HepG2 (cell line): Measurements from ENCODE around the gene CHPF.

Experiments used
- ZNF782 ChIP-seq: sonication (generic); formaldehyde crosslinking; IDR thresholded peaks from 2 replicates; pipeline ENCODE4 v1.4.0; 2020; ENCODE audit warnings: missing genetic modification reagents, mild to moderate bottlenecking, borderline replicate concordance
- TF ChIP-seq, protein P1 (sequence below): IDR thresholded peaks from 2 replicates; pipeline ENCODE4 v1.6.1; 2016; ENCODE audit warnings: mild to moderate bottlenecking, missing biosample characterization, missing genetic modification reagents
- TF ChIP-seq, protein P2 (sequence below): sonication (generic); formaldehyde crosslinking; IDR thresholded peaks from 2 replicates; pipeline ENCODE4 v1.5.0; 2020; ENCODE audit warnings: missing genetic modification reagents

- TF ChIP-seq, protein P1, sequence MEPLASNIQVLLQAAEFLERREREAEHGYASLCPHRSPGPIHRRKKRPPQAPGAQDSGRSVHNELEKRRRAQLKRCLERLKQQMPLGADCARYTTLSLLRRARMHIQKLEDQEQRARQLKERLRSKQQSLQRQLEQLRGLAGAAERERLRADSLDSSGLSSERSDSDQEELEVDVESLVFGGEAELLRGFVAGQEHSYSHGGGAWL (CRISPR knock-in tag): no peak
- TF ChIP-seq ZNF782 (CRISPR knock-in tag): no peak
- TF ChIP-seq, protein P2, sequence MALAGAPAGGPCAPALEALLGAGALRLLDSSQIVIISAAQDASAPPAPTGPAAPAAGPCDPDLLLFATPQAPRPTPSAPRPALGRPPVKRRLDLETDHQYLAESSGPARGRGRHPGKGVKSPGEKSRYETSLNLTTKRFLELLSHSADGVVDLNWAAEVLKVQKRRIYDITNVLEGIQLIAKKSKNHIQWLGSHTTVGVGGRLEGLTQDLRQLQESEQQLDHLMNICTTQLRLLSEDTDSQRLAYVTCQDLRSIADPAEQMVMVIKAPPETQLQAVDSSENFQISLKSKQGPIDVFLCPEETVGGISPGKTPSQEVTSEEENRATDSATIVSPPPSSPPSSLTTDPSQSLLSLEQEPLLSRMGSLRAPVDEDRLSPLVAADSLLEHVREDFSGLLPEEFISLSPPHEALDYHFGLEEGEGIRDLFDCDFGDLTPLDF (CRISPR knock-in tag): no peak
Observed at GRCh38 chr2:219559156-219559915, 15.7 kb upstream of the CHPF start.
